ENCODE results near the gene TXNDC11. TPM values are rescaled to one million over a fixed set of nuclear protein-coding genes. Genes with fewer than 3 reads are reported as not detected.

Gene TXNDC11
- total RNA-seq, 1 donor from 2014 or later: 26.7 TPM

DNA sequence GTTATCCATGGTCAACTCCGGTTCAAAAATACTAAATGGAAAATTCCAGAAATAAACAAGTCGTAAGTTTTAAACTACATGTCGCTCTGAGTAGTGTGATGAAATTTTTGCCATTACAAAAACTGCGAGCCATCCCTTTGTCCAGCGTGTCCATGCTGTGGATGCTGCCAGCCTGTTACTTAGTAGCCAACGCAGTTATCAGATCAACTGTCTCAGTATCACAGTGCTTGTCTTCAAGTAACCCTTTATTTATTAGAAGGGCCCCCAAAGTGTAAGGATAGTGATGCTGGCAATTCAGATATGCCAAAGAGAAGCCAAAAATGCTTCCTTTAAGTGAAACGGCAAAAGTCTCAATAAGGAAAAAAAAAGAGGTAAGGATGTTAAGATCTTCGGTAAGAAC, 50.5 kb downstream of the TXNDC11 start:
- Mint-ChIP-seq H3K27me3 (no peaks in the 10 kb centered on the region), H3K27ac (no peak overlapping the region), H3K4me3 (no peak overlapping the region), H3K4me1 (ENCODE audit: unreplicated experiment) (peaks cover 8% of the 10 kb centered on the region), H3K9me3 (no peaks in the 10 kb centered on the region), H3K36me3 (peaks cover 35% of the 10 kb centered on the region)
- no peak for DNase-seq (ENCODE audit: extremely low spot score, unreplicated experiment)
- TF ChIP-seq CTCF (conservative IDR thresholded peaks at IDR 0.05): no peak

DNA sequence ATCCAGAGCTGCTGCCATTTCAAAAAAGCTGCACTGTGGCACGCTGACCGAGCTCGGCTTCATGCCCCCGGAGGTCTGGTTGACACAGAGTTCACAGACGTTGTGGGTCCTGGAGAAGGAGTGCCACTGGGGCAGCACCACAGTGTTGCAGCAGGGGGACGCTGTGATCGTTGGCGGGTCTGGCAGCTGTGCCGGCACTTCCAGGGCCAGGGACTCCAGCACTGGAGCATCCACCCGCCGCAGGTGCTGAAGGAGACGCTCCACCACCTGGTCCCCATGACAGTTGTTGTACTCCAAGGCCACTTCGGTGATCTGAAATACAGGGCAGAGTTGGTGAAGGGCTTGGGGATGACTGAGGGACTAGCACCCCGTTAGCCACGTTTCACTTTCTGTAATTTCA, 50.9 kb downstream of the TXNDC11 start:
- H3K4me1 Mint-ChIP-seq (ENCODE audit: unreplicated experiment): peaks cover 8% of the 10 kb centered on the region
- no peak overlapping the region for H3K4me3 Mint-ChIP-seq
- H3K27me3 Mint-ChIP-seq: no peaks in the 10 kb centered on the region
- no peak overlapping the region for H3K27ac Mint-ChIP-seq
- no peak for TF ChIP-seq CTCF (conservative IDR thresholded peaks at IDR 0.05)
- no peaks in the 10 kb centered on the region for H3K9me3 Mint-ChIP-seq
- H3K36me3 Mint-ChIP-seq: peaks cover 36% of the 10 kb centered on the region
- no peak for DNase-seq (ENCODE audit: extremely low spot score, unreplicated experiment)

DNA sequence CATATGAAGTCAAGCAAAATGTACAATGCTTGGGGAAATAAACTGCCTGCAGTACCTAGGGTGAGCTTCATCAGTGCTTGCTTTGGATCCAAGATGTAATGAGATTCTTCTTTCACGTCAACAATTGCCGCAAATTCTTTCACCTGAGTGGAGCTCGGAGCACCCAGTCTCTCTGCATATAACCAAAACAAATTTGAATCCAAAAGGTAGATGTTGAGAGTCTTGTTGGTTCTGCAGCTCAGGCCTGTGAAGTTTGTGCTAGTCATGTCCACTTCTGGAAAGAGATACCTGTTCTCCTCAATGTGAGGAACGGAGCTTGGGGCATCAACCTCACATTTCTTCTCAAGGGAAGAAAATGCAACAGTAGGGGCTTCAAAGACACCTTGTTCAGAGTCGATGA, 51.4 kb downstream of the TXNDC11 start:
- peaks cover 33% of the 10 kb centered on the region for H3K36me3 Mint-ChIP-seq

GRCh38 chr16:11689031-11689840, 53.4 kb downstream of the TXNDC11 start:
- Mint-ChIP-seq H3K4me1 (ENCODE audit: unreplicated experiment) (peaks cover 8% of the 10 kb centered on the region), H3K4me3 (no peak overlapping the region), H3K27me3 (no peaks in the 10 kb centered on the region), H3K36me3 (peaks cover 26% of the 10 kb centered on the region), H3K27ac (no peak overlapping the region), H3K9me3 (no peaks in the 10 kb centered on the region)
- DNase-seq (ENCODE audit: extremely low spot score, unreplicated experiment): no peak
- no peak for TF ChIP-seq CTCF (conservative IDR thresholded peaks at IDR 0.05)

More for the DNA sequence above, 51.4 kb downstream of the TXNDC11 start:
- no peak for DNase-seq (ENCODE audit: extremely low spot score, unreplicated experiment)
- Mint-ChIP-seq H3K27me3 (no peaks in the 10 kb centered on the region), H3K27ac (no peak overlapping the region), H3K4me3 (no peak overlapping the region), H3K4me1 (ENCODE audit: unreplicated experiment) (peaks cover 8% of the 10 kb centered on the region), H3K9me3 (no peaks in the 10 kb centered on the region)
- TF ChIP-seq CTCF (conservative IDR thresholded peaks at IDR 0.05): no peak

DNA sequence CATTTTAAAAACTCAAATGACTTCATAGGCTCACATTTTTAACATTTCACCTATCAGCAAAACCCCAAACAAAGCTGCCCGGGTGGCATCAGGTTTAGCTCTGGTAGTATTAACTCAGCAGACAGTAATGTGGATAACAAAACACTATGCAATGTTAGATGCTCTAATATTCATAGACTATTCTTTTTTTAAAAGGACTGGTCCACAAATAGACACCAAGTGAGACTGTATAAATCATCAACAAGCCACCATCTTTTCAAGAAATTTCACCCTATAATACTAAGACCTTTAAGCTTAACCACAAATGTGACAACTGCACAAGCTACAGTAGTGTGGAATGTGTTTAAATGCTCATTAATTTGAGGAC, 54.2 kb downstream of the TXNDC11 start:
- Mint-ChIP-seq H3K27ac (no peak overlapping the region), H3K9me3 (no peaks in the 10 kb centered on the region), H3K4me1 (ENCODE audit: unreplicated experiment) (peaks cover 8% of the 10 kb centered on the region), H3K36me3 (peaks cover 26% of the 10 kb centered on the region), H3K27me3 (no peaks in the 10 kb centered on the region), H3K4me3 (no peak overlapping the region)
- no peak for DNase-seq (ENCODE audit: extremely low spot score, unreplicated experiment)
- TF ChIP-seq CTCF (conservative IDR thresholded peaks at IDR 0.05): no peak

All from type B pancreatic cell (in vitro differentiated cells).